OCI-LY3 (cell line): Measurements from ENCODE around the gene ZSCAN30.

Source experiments
- EZH2phosphoT487 ChIP-seq: fragments of 200-600 bp; shearing (Covaris generic); IDR thresholded peaks from 2 replicates; pipeline ENCODE4 v1.6.1; 2018; ENCODE audit warnings: antibody characterized with exemption, mixed run types, low read depth
- TF ChIP-seq, protein P1 (sequence below): fragments of 200-600, 300-600 bp; sonication (generic); IDR thresholded peaks from 2 replicates; pipeline ENCODE4 v1.5.1; 2014; ENCODE audit warnings: antibody characterized with exemption, low read length, low read depth

DNA sequence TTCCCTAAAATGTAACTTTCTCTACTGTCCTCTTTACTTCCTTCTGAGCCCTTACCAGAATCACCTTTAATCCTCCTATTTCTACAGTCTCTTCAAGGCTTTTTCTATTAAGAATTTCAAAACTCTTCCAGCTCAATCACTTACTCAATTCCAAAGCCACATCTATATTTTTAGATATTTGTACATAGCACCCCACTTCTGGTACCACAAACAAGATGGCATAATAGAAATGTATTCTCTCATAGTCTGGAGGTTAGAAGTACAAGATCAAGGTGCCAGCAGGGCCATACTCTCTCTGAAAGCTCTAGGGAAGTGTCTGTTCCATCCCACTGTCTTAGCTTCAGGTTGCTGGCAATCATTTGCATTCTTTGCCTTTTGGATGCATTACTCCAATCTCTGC lies 11.1 kb downstream of the ZSCAN30 start:
- TF ChIP-seq, protein P1, sequence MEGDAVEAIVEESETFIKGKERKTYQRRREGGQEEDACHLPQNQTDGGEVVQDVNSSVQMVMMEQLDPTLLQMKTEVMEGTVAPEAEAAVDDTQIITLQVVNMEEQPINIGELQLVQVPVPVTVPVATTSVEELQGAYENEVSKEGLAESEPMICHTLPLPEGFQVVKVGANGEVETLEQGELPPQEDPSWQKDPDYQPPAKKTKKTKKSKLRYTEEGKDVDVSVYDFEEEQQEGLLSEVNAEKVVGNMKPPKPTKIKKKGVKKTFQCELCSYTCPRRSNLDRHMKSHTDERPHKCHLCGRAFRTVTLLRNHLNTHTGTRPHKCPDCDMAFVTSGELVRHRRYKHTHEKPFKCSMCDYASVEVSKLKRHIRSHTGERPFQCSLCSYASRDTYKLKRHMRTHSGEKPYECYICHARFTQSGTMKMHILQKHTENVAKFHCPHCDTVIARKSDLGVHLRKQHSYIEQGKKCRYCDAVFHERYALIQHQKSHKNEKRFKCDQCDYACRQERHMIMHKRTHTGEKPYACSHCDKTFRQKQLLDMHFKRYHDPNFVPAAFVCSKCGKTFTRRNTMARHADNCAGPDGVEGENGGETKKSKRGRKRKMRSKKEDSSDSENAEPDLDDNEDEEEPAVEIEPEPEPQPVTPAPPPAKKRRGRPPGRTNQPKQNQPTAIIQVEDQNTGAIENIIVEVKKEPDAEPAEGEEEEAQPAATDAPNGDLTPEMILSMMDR, result no peak
- no peak for TF ChIP-seq EZH2phosphoT487
